ENCODE results near the gene WDR55. TPM values are rescaled to one million over a fixed set of nuclear protein-coding genes. Genes with fewer than 3 reads are reported as not detected.
A peak's percentile ranks its signal among the peaks of the same experiment; 100 is the strongest.

Gene WDR55
- total RNA-seq, 1 donor from 2014 or later = 29.4 TPM

DNA sequence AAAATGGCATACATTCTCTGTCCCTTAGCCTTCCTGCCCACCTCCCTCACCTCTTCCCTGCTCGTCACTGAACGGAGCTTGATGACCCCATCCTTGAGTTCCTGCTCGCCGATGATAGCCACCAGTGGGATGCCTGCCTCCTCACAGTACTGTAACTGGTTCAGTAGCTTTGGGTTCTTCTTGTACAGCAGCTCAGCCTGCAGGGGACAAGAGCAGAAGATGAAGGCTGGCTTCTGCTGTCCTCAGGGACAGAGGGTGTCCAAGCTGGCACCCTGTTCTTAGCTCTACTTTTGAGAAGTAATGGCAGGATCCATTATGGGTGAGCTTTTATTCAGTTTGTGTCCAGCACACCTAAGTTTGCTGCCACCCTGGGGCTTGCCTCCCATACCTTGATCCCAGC, 9.9 kb downstream of the WDR55 start:
- no peak for DNase-seq (ENCODE audit: extremely low spot score, unreplicated experiment)
- Mint-ChIP-seq H3K4me3 (no peak overlapping the region), H3K27me3 (no peaks in the 10 kb centered on the region), H3K27ac (no peak overlapping the region), H3K9me3 (no peaks in the 10 kb centered on the region), H3K4me1 (ENCODE audit: unreplicated experiment) (no peaks in the 10 kb centered on the region), H3K36me3 (peaks cover 11% of the 10 kb centered on the region)
- TF ChIP-seq, protein P1, sequence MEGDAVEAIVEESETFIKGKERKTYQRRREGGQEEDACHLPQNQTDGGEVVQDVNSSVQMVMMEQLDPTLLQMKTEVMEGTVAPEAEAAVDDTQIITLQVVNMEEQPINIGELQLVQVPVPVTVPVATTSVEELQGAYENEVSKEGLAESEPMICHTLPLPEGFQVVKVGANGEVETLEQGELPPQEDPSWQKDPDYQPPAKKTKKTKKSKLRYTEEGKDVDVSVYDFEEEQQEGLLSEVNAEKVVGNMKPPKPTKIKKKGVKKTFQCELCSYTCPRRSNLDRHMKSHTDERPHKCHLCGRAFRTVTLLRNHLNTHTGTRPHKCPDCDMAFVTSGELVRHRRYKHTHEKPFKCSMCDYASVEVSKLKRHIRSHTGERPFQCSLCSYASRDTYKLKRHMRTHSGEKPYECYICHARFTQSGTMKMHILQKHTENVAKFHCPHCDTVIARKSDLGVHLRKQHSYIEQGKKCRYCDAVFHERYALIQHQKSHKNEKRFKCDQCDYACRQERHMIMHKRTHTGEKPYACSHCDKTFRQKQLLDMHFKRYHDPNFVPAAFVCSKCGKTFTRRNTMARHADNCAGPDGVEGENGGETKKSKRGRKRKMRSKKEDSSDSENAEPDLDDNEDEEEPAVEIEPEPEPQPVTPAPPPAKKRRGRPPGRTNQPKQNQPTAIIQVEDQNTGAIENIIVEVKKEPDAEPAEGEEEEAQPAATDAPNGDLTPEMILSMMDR (conservative IDR thresholded peaks at IDR 0.05) = no peak

DNA sequence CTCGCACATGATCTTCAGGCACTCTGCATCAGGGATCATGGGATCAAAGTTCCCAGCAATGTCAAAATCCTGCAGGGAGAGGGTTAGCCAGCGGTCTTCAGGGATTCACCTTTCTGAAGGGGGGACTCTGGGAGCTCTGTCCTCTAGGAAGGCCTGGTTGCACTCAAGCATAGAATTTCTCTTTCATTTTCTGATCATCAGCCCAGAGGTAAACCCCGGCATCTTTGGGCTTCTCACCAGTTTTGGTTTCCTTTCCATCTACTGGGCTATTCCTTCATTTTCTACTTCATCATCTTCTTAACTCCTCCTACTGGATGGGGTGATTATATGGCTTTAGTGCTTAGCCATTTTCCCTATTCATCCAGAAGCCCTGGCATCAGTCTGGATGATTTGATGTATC, 13.2 kb downstream of the WDR55 start:
- H3K27me3 Mint-ChIP-seq = no peaks in the 10 kb centered on the region
- no peak overlapping the region for H3K27ac Mint-ChIP-seq
- H3K4me3 Mint-ChIP-seq = no peak overlapping the region
- TF ChIP-seq, protein P1 (conservative IDR thresholded peaks at IDR 0.05) = no peak
- no peaks in the 10 kb centered on the region for H3K9me3 Mint-ChIP-seq
- H3K36me3 Mint-ChIP-seq = peaks cover 9% of the 10 kb centered on the region
- no peaks in the 10 kb centered on the region for H3K4me1 Mint-ChIP-seq (ENCODE audit: unreplicated experiment)
- DNase-seq (ENCODE audit: extremely low spot score, unreplicated experiment) = no peak

DNA sequence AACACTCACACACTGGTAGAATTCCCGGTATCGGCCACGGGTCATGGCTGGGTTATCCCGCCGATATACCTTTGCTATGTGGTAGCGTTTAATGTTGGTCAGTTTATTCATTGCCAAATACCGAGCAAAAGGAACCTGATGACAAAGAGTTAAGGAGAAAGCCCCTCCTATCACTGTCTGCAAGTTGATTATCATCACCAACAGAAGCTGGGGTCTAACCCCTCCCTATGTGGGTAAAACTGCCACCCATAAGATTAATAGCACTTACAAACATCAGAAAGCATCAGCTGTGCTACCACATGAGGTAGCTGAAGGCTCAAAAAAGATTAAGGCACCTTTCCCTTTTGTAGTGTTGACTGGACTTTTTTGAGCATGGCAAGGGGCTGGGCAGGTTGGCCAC, 14.3 kb downstream of the WDR55 start:
- Mint-ChIP-seq H3K27ac (no peak overlapping the region), H3K36me3 (peaks cover 8% of the 10 kb centered on the region), H3K4me1 (ENCODE audit: unreplicated experiment) (no peaks in the 10 kb centered on the region), H3K9me3 (no peaks in the 10 kb centered on the region), H3K27me3 (no peaks in the 10 kb centered on the region), H3K4me3 (no peak overlapping the region)
- no peak for DNase-seq (ENCODE audit: extremely low spot score, unreplicated experiment)
- TF ChIP-seq, protein P1 (conservative IDR thresholded peaks at IDR 0.05) = no peak

DNA sequence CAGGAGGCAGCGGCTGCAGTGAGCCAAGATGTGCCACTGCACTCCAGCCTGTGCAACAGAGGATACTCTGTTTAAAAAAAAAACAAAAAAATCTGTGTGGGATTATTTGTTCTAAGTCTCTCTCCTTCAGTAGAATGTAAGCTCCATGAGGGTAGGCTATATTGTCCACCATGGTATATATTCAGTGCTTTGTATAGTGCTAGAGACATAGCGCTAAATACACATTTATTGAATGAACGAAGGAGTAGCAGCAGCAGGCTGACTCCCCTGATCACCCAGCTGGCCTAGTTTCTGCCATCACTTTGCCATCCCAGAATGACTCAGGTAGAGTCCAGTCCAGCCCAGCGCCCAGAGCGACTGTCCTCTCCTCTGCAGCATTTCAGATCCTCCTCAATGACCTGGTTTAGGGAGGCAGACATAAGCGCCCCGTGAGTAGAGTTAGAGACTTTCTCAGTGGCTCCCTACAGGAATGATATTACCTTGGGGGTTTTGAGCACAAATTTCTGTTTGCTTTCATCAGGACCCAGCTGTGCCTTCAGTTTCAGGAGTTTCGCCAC, 25.8 kb downstream of the WDR55 start:
- TF ChIP-seq, protein P1 (conservative IDR thresholded peaks at IDR 0.05) = no peak
- Mint-ChIP-seq H3K27ac (peak overlapping the region; percentile 95), H3K36me3 (peaks cover 10% of the 10 kb centered on the region), H3K9me3 (no peaks in the 10 kb centered on the region), H3K4me1 (ENCODE audit: unreplicated experiment) (peaks cover 24% of the 10 kb centered on the region), H3K27me3 (no peaks in the 10 kb centered on the region), H3K4me3 (peak overlapping the region; percentile 98)
- no peak for DNase-seq (ENCODE audit: extremely low spot score, unreplicated experiment)

DNA sequence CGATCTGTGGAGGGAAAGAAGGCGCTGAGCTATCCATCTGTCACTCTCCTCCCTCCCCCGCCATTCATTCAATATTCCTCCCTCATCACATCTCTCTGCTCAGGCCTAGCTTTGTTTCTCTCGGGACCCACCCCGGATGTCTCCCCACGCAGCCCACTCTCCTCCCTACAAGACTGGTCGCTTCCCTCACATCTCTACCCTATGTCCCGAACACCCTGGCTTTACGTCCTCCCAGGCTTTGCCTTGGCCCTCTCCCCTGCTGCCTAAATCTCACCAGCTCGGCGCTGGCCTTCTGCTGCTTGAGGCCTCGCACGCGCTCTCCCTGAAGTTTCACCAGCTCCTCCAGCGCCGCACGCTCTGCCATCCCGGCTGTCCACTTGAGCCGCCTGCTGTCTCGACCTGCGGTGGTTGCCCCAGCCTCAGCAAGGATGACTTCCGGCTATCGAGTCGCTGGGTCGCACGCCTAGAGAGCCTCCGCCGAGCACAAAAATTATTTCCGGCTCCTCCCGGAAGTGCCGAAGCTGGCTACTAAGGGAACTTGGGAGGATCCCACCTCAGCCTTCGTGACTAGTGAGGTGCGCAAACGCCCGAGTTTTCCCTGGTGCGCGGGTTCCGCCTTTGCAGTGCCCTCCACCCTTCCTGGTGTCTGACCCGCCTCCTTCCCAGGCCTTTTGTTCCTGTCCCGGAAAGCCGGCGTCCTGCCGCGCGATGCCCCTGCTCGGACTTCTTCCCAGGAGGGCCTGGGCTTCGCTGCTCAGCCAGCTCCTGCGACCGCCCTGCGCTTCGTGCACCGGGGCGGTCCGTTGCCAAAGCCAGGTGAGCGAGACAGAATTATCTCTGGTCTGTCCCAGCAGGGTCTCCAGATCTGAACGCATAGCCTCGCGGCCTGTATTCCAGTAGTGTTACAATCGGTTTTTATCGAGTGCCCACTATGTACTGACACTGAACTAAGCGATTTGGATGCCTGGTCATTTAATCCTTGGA, 26.5 kb downstream of the WDR55 start, which contains the start of the genes HARS1 and HARS2:
TSS of gene HARS1 (minus strand) at position 430 of the 984 bp plus-strand sequence. CDS start at position 364, 66 bp downstream.
TSS of gene HARS2 (plus strand) at position 515 of the 984 bp plus-strand sequence. CDS start at position 709, 194 bp downstream.
- peak within 1 kb of the TSS; percentile 98 for H3K4me3 Mint-ChIP-seq
- peak; percentile 88 for DNase-seq (ENCODE audit: extremely low spot score, unreplicated experiment)
- H3K4me1 Mint-ChIP-seq (ENCODE audit: unreplicated experiment) = peaks cover 24% of the 10 kb centered on the region
- H3K27ac Mint-ChIP-seq = peak within 1 kb of the TSS; percentile 95
- TF ChIP-seq, protein P1 (conservative IDR thresholded peaks at IDR 0.05) = no peak
- peaks cover 17% of the 10 kb centered on the region for H3K36me3 Mint-ChIP-seq
- H3K9me3 Mint-ChIP-seq = no peaks in the 10 kb centered on the region
- H3K27me3 Mint-ChIP-seq = no peaks in the 10 kb centered on the region

All from type B pancreatic cell (in vitro differentiated cells).